ENCODE results near the gene PRSS22.
A peak's percentile ranks its signal among the peaks of the same experiment; 100 is the strongest.

PRSS22 gene

DNA sequence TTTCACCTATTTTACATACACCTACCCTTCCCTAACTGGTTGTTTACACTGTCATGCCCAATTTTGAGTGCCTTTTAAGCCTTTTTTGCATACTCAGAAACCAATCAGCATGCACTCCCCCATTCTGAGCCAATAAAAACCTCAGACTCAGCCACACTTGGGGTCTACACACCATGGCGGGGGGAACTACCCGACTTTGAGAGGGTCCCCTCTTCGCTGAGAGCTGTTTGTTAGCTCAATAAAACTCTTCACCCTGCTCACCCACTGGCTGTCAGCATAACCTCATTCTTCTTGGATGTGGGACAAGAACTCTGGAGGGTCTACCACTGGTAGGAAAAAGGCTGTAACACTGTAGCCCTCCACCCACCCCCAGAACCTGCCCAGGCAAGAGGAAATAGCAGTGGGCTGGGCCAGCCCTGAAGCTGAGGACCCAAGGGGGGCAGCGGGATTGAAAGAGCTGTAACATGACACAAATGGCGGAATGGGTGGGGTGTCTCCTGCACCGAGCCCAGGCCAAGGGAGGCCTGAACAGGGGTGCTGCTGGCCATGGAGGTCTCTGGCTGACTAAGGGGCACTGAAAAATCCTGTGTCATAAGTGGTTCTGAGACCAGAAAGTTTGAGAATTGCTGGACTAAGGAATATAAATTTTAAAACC is 22.0 kb upstream of the PRSS22 start:
- DNase-seq (ENCODE audit: low read depth), result no peak

DNA sequence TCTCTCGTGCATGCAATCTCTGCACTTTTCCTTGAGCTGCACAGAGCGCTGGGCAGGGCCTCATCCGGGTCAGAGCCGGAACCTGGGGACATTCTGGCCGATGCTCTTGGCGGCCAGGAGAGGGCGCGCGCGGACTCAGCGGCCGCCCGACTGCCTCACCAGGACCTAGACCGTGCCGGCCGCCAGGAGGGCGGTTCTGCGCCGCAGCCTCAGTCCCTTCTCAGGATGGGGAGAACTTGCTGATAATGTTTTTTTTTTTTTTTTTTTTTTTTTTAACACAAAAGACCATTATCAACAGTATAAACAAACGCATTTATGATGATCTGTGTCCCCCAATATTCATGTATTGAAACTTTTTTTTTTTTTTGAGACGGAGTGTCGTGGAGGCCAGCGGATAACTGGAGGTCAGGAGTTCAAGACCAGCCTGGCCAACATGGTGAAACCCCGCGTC is 17.0 kb upstream of the PRSS22 start:
- DNase-seq (ENCODE audit: low read depth), result peak; percentile 45

DNA sequence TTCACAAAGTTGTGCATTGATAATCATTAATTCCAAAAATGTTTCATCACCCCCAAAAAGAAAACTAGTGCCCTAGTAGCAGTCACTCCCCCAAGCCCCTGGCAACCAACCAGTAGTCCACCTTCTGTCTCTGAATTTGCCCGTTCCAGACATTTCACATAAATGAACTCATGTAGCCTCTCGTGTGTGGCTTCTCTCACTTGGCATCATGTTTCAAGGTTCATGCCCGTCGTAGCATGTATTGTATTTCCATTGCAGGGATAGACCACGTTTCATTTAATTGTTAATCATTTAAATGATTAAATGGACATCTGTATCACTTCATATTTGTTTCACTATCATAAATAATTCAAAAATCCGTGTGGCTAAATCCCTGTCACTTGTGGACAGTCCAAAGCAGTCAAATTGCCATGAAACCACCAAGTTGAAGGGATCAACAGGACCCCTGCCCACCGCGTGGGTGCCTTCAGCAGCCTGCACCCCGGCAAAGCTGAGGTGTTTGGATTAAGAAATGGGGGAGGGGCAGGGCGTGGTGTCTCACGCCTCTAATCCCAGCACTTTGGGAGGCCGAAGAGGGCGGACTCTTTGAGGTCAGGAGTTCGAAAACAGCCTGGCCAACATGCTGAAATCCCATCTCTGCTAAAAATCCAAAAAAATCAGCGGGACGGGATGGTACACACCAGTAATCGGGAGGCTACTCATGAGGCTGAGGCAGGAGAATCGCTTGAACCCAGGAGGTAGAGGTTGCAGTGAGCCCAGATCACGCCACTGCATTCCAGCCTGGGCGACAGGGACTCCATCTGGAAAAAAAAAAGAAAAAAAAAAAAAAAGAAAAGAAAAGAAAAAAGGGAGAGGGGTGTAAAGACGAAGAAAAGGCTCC is 16.3 kb upstream of the PRSS22 start:
- DNase-seq (ENCODE audit: low read depth), result no peak

GRCh38 chr16:2871926-2872325 is 14.0 kb upstream of the PRSS22 start:
- DNase-seq (ENCODE audit: low read depth), result no peak

DNA sequence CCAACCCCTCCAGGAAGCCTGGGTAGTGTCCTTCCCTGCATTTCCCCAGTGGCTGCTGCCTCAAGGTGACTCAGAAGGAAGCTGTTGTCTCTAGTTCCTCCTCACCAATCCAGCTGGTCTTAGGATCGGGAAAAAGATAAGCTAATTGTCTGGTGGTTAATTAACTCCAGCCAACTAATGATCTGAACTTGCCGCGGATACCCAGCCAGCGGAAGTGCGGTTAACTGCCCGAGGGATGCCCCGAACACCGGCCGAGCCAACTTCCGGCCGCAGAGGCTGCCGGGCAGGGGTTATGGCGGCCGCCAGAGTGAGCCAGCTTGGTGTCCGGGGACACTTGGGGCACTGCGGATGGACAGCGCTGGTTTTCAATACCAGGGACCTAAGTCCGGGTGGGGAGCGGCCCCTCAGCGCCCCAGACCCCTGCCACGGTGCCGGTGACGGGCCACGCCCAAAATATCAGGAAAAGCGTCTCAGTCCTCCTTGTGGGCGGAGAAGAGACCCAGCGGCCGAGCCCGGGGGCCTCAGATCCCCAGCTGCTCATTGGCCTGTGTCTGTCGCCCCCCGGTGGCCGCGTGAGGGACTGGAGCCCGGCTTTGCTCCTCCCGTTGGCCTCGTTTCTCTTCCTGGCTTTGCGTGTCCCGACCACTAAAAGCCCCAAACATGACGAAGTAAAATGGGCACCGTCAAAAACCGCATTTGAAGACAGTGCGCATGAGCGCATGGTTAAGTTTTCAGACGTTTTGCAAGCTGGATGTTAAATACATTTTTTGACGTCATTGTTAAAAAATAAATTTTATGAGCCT is 10.2 kb upstream of the PRSS22 start:
- DNase-seq (ENCODE audit: low read depth), result peak; percentile 89

- no peak for DNase-seq (ENCODE audit: low read depth)
These were observed 9.7 kb upstream of the PRSS22 start for GRCh38 chr16:2867661-2867986.

DNA sequence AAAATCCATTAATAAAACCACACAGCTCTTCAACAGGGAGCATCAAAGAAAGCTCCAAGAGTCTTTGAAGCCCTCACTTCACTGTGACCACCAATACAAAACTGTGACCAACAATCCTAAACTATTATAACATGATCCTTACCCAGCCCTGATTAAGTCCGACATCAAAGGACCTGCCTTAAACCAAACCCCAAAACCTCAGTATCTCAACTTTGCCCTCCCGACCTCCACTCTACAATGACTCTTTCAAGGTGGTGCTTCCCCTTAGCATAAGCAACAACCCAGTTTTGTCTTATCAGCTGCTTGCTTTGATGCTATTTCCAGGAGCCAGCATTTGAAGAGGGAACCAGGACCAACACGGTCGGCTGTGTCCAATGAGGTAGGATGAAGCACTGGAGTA is 8.5 kb upstream of the PRSS22 start:
- no peak for DNase-seq (ENCODE audit: low read depth)

DNA sequence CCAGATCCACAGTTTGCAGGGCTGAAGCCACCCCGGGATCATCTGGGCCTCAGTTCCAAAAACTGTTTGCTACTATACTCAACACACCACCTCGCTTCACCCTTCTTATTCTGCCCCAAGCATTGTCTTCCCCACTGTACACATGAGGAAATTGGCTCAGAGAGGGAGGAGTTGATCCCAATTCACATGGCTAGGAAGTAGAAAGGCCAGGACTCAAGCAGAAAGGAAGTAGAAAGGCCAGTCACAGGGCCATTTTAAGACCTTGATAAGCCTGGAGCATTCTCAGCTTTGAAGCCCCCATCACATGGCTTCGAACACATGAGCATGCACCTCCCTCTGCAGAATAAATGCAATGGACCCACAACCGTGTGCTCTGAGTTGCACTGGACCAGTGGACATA is 7.7 kb upstream of the PRSS22 start:
- no peak for DNase-seq (ENCODE audit: low read depth)

GRCh38 chr16:2860826-2861567 is 3.0 kb upstream of the PRSS22 start:
- DNase-seq (ENCODE audit: low read depth), result no peak

DNA sequence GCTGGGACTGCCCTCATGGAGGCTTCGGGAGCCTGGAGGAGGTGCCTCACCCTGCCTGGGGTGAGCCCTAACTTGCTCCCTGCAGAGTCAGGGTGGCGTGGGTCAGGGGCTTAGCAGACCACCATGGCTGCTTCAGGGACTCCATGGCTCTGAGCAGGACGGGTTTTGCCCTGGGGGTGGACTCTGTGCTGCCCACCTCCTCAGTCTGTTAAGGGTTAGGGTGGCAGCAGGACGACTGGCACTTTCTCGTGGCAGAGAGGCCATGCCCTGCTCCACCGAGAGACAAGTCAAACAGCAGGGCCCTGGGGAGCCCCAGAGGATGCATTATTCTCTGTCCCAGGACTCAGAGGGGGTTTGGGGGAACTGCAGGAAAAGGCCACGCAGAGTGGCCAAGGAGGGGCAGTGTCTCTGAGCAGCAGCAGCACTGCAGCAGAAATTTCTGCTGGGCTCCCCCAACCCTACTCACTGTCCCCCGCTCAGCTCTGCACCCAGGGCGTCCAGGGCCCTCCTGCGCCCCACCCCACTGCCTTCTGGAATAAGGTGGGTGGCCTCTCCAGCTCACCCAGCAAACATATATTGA is 1.8 kb upstream of the PRSS22 start:
- DNase-seq (ENCODE audit: low read depth), result no peak

DNA sequence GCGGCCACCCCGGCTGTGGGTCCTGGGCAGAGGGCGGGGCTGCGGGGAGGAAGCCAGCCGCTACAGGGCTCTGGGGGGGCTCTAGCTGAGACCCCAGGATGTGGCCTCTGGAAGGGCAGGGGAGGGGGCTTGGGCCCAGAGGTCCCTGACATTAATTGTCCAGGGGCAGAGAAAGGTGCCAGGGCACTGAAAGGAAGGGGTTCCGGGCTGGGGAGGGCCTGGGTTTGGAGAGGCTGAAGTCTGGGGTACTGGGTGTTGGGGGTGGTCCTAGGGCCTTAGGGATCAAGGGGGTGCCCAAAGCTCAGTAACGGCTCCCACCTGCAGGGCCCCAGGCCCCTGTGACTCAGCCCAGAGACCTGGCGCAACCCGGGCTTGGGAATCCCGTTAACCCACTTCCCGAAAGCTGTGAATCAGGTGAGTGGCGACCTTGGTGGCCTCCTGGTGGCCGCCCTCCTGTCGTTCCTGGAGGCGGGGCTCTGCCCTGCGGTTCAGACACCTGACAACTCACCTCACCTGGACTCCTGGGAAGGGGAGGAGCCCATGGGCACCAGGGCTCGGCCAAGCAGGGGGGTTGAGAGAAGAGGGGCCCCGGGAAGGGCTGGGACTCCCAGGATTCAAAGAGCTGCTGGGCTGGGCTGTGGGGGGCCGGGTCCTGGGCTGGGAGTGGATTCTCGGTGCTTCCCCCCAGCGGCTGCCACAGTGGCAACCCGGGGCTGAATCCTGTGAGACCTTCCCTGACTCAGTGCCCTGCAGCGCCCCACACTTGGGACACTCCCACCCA is 465 bp upstream of the PRSS22 start:
- no peak for DNase-seq (ENCODE audit: low read depth)

GRCh38 chr16:2856686-2857450 is 1.1 kb downstream of the PRSS22 start:
- DNase-seq (ENCODE audit: low read depth), result no peak

- no peak for DNase-seq (ENCODE audit: low read depth)
These were observed 1.8 kb downstream of the PRSS22 start for GRCh38 chr16:2856061-2856670.

DNA sequence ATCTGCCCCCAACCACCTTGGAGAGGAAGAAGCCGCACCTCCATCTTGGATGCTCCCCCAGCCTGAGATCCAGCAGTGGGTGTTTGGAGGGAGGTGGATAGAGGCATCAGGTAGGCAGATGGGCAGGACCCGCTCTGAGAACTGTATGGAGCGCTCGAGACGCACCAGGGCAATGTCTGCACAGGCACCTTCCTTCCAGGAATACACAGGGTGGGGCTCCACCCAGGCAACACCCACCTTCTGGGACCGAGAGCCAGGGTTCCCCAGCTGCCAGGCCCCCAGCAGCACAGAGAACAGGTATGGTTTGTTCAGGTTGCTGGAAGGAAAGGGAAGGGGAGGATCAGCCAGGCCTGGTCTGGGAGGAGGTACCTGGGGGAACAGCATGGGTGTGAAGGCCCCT is 2.4 kb downstream of the PRSS22 start:
- no peak for DNase-seq (ENCODE audit: low read depth)

DNA sequence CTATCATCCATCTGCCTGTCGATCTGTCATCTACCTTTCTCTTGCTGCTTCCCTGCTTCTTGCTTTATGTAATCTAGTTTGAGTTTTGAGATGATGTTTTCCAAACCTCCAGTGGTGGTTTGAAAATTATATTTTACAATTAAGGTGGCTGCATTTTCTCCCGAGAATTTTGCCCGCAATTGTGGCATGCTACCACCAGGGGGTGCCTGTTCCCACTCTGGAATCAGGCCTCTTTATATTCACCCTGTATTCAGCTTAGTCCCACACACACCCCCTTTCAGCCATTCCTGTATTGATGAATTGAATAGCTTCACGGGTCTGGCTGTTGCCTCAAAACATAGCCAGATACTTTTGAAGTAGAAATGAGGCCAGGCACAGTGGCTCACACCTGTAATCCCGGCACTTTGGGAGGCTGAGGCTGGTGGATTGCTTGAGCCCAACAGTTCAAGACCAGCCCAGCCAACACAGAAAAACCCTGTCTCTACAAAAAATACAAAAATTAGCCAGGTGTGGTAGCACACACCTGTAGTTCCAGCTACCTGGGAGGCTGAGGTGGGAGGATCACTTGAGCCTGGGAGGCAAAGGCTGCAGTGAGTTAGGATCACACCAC is 3.2 kb downstream of the PRSS22 start:
- DNase-seq (ENCODE audit: low read depth), result no peak

- DNase-seq (ENCODE audit: low read depth), result no peak
These were observed 4.4 kb downstream of the PRSS22 start for GRCh38 chr16:2853531-2854073.

- DNase-seq (ENCODE audit: low read depth), result no peak
These were observed 5.1 kb downstream of the PRSS22 start for GRCh38 chr16:2852731-2853507.

Measured in T-helper 22 cell (primary cell).